Esophagus squamous epithelium (tissue), 5 donors: ENCODE data around the gene DNALI1. TPM values are rescaled to one million over a fixed set of nuclear protein-coding genes. Genes with fewer than 3 reads are reported as not detected.
"Not testable (repeated sequence)": the region's sequence is repeated elsewhere in the genome, so short reads cannot be mapped to it uniquely, and the experiment has no call there.

Experiments
- DNase-seq: peaks from one replicate; lab custom pipeline; 2025; lab: John Stamatoyannopoulos, UW
- H3K27ac ChIP-seq, 4 donors: fragments of 200-600 bp; sonication (generic); one replicate each; pipeline ENCODE4 v1.5.1; 2016 to 2019; ENCODE audit warnings: mild to moderate bottlenecking in 1 of 4
- H3K27me3 ChIP-seq, 4 donors: fragments of 200-600 bp; sonication (generic); 1 replicate in 3 of 4; 2 replicates in 1 of 4; pipeline versions ENCODE4 v1.5.1 to v1.6.0; 2017 to 2021; ENCODE audit warnings: antibody characterized with exemption in 1 of 4
- H3K36me3 ChIP-seq, 3 donors: fragments of 200-600 bp; sonication (generic); one replicate each; pipeline ENCODE4 v1.5.1; 2016 to 2019
- H3K4me1 ChIP-seq, 3 donors: fragments of 200-600 bp; sonication (generic); one replicate each; pipeline ENCODE4 v1.5.1; 2017 to 2019
- H3K4me3 ChIP-seq, 4 donors: fragments of 200-600 bp; sonication (generic); 1 replicate in 3 of 4; 2 replicates in 1 of 4; pipeline ENCODE4 v1.5.1; 2016 to 2019; ENCODE audit warnings: mild to moderate bottlenecking in 2 of 4, moderate library complexity in 1 of 4
- H3K9me3 ChIP-seq, 3 donors: fragments of 200-600 bp; sonication (generic); one replicate each; pipeline ENCODE4 v1.5.1; 2016 to 2019
- POLR2A ChIP-seq, 4 donors: fragments of 450-650 bp; IDR thresholded peaks; one replicate each; pipeline ENCODE4 v1.6.1; 2017; ENCODE audit warnings: antibody characterized with exemption in 4 of 4, mild to moderate bottlenecking in 4 of 4, moderate library complexity in 3 of 4
- WGBS, 2 donors: methylation state at CpG; one replicate each; pipeline ENCODE4 v1.1.5; 2018; 5-methylcytosine and 5-hydroxymethylcytosine counted together
- intact Hi-C: fragments of 100-400 bp; cut with DNase I; formaldehyde crosslinking; loops from one replicate; pipeline ENCODE4 v1.15.0; 2022
- total RNA-seq, 4 donors: library from RNA; depleted of rRNA; stranded (reverse); fragments of >200 nt; gene quantifications; one replicate each; pipeline ENCODE4 v1.1.0, GENCODE V29; 2016
- TF ChIP-seq, protein P1 (sequence below), 6 experiments: fragments of 450-650 bp in 4 of 6; fragments of 200-600 bp in 2 of 6; sonication (generic) in 2 of 6; IDR thresholded peaks; one replicate each; pipeline ENCODE4 v1.5.1; 2016 to 2019; ENCODE audit warnings: antibody characterized with exemption in 6 of 6, mild to moderate bottlenecking in 4 of 6, moderate library complexity in 4 of 6
- donor health status: DM: yes; HTN: yes; CAD: no.

DNALI1 gene
- total RNA-seq, 4 donors from 2014 or later = 0.09 to 4.2 (median 0.88) TPM; not detected in 1

- TF ChIP-seq, protein P1, sequence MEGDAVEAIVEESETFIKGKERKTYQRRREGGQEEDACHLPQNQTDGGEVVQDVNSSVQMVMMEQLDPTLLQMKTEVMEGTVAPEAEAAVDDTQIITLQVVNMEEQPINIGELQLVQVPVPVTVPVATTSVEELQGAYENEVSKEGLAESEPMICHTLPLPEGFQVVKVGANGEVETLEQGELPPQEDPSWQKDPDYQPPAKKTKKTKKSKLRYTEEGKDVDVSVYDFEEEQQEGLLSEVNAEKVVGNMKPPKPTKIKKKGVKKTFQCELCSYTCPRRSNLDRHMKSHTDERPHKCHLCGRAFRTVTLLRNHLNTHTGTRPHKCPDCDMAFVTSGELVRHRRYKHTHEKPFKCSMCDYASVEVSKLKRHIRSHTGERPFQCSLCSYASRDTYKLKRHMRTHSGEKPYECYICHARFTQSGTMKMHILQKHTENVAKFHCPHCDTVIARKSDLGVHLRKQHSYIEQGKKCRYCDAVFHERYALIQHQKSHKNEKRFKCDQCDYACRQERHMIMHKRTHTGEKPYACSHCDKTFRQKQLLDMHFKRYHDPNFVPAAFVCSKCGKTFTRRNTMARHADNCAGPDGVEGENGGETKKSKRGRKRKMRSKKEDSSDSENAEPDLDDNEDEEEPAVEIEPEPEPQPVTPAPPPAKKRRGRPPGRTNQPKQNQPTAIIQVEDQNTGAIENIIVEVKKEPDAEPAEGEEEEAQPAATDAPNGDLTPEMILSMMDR (IDR thresholded peaks at IDR 0.05) = no peak
- no peak for TF ChIP-seq POLR2A (IDR thresholded peaks at IDR 0.05)
- no peak overlapping the region for H3K4me3 ChIP-seq
- intact Hi-C loops = no loop called here
- no peaks in the 10 kb centered on the region for H3K9me3 ChIP-seq
- no peaks in the 10 kb centered on the region for H3K27me3 ChIP-seq
- peak overlapping the region; percentile 46 to 85 (median 67) for H3K27ac ChIP-seq
- H3K4me1 ChIP-seq = peaks cover 8 to 14% (median 11%) of the 10 kb centered on the region in 3 donors
- 85 to 86% methylated on average over 4 of the region's 4 CpGs for WGBS, 2 donors
- DNase-seq = no peak
- H3K36me3 ChIP-seq = peaks cover 10 to 34% (median 12%) of the 10 kb centered on the region in 3 donors
Measured at GRCh38 chr1:37533317-37534093, 23.2 kb upstream of the DNALI1 start.

GRCh38 chr1:37537378-37537777 is 19.4 kb upstream of the DNALI1 start:
- intact Hi-C loops = no loop called here
- Histone ChIP-seq H3K27ac (no peak overlapping the region), H3K4me3 (no peak overlapping the region), H3K9me3 (no peaks in the 10 kb centered on the region), H3K36me3 (peaks cover 10 to 73% (median 25%) of the 10 kb centered on the region in 3 donors), H3K27me3 (no peaks in the 10 kb centered on the region), H3K4me1 (peaks cover 8 to 14% (median 11%) of the 10 kb centered on the region in 3 donors)
- no peak for DNase-seq
- 60% methylated on average over 2 of the region's 2 CpGs for WGBS, 2 donors
- TF ChIP-seq, protein P1 (IDR thresholded peaks at IDR 0.05) = no peak
- no peak for TF ChIP-seq POLR2A (IDR thresholded peaks at IDR 0.05)

GRCh38 chr1:37539154-37539553 is 17.6 kb upstream of the DNALI1 start:
- H3K4me3 ChIP-seq, H3K9me3 ChIP-seq, DNase-seq, H3K27me3 ChIP-seq, intact Hi-C loops, H3K4me1 ChIP-seq, H3K27ac ChIP-seq: not testable (repeated sequence)
- 91 to 92% methylated on average over 10 of the region's 10 CpGs for WGBS, 2 donors
- H3K36me3 ChIP-seq = peaks cover 10 to 91% (median 25%) of the 10 kb centered on the region in 3 donors

- no peak for DNase-seq
- Histone ChIP-seq H3K27ac (no peak overlapping the region), H3K36me3 (peaks cover 16 to 100% (median 34%) of the 10 kb centered on the region in 3 donors), H3K27me3 (no peaks in the 10 kb centered on the region), H3K4me1 (no peaks in the 10 kb centered on the region), H3K9me3 (no peaks in the 10 kb centered on the region), H3K4me3 (no peak overlapping the region)
- no peak for TF ChIP-seq POLR2A (IDR thresholded peaks at IDR 0.05)
- TF ChIP-seq, protein P1 (IDR thresholded peaks at IDR 0.05) = no peak
- WGBS, 2 donors = 93 to 95% methylated on average over 29 to 30 of the region's 30 CpGs
- intact Hi-C loops = no loop called here
Measured at GRCh38 chr1:37540036-37540785, 16.5 kb upstream of the DNALI1 start.

DNA sequence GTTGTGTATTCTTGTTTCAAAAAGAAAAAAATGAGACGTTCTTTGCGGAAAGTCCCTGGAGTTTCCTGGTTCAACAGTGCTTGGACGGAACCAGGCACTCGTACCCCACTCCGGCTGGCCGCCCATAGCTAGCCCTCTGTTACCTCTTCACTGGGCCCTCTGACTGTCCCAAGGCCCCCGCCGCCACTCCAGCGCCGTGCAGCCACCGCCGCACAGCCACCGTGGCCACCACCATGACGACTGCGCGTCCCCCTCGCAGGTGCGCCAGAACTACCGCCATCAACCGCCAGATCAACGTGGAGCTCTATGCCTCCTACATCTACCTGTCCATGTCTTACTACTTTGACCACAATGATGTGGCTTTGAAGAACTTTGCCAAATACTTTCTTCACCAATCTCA is 12.2 kb upstream of the DNALI1 start:
- Histone ChIP-seq H3K36me3 (peaks cover 21 to 100% (median 33%) of the 10 kb centered on the region in 3 donors), H3K27ac (no peak overlapping the region), H3K4me3 (no peak overlapping the region), H3K9me3 (no peaks in the 10 kb centered on the region), H3K4me1 (no peaks in the 10 kb centered on the region), H3K27me3 (no peaks in the 10 kb centered on the region)
- WGBS, 2 donors = 97% methylated on average over 21 of the region's 21 CpGs
- DNase-seq = no peak
- intact Hi-C loops = no loop called here
- no peak for TF ChIP-seq POLR2A (IDR thresholded peaks at IDR 0.05)
- TF ChIP-seq, protein P1 (IDR thresholded peaks at IDR 0.05) = no peak
